Activated CD8-positive, alpha-beta T cell treated with anti-CD3 and anti-CD28 coated beads, Interleukin-2, amount 10 ng/mL, durations not matched to agents 7 days and 5 days (primary cell): ENCODE measurements around the gene RAC2. TPM values are rescaled to one million over a fixed set of nuclear protein-coding genes. Genes with fewer than 3 reads are reported as not detected.

ENCODE experiments used
- ATAC-seq: fragments of 150-1000 bp; cut with Tn5 transposase; one replicate; pipeline ENCODE4 v1.10.0; 2021; ENCODE audit warnings: moderate library complexity
- CTCF ChIA-PET: fragments of 350-600 bp; sonication (Branson Sonifier 250); formaldehyde crosslinking; loops from one replicate; lab custom pipeline; 2021; ENCODE audit warnings: antibody characterized with exemption; lab: Charles Lee
- POLR2A ChIA-PET: fragments of 350-600 bp; sonication (Branson Sonifier 250); formaldehyde crosslinking; loops from one replicate; lab custom pipeline; 2021; ENCODE audit warnings: antibody characterized with exemption; lab: Charles Lee
- DNase-seq: peaks from one replicate; pipeline ENCODE4 v3.0.0-alpha.2; 2020
- H3K27ac Mint-ChIP-seq: one replicate; pipeline ENCODE4 v1.8.0; 2021; ENCODE audit warnings: mild to moderate bottlenecking, mixed read lengths
- H3K27me3 Mint-ChIP-seq: one replicate; pipeline ENCODE4 v1.8.0; 2021; ENCODE audit warnings: low read depth, mixed read lengths
- H3K36me3 Mint-ChIP-seq: one replicate; pipeline ENCODE4 v1.8.0; 2021; ENCODE audit warnings: low read depth, mixed read lengths
- H3K4me1 Mint-ChIP-seq: one replicate; pipeline ENCODE4 v1.8.0; 2021; ENCODE audit warnings: low read depth, mixed read lengths
- H3K4me3 Mint-ChIP-seq: one replicate; pipeline ENCODE4 v1.8.0; 2021; ENCODE audit warnings: mild to moderate bottlenecking, mixed read lengths
- H3K9me3 Mint-ChIP-seq: one replicate; pipeline ENCODE4 v1.8.0; 2022; ENCODE audit warnings: mixed read lengths; ENCODE audit not compliant: insufficient read depth
- total RNA-seq, 2 experiments: library from RNA; stranded (reverse); gene quantifications; one replicate each; pipeline ENCODE4 v1.2.3, GENCODE V29; 2021

Gene RAC2
- total RNA-seq: 1,000 to 10,000 TPM; 1,167 to 1,252 TPM

DNA sequence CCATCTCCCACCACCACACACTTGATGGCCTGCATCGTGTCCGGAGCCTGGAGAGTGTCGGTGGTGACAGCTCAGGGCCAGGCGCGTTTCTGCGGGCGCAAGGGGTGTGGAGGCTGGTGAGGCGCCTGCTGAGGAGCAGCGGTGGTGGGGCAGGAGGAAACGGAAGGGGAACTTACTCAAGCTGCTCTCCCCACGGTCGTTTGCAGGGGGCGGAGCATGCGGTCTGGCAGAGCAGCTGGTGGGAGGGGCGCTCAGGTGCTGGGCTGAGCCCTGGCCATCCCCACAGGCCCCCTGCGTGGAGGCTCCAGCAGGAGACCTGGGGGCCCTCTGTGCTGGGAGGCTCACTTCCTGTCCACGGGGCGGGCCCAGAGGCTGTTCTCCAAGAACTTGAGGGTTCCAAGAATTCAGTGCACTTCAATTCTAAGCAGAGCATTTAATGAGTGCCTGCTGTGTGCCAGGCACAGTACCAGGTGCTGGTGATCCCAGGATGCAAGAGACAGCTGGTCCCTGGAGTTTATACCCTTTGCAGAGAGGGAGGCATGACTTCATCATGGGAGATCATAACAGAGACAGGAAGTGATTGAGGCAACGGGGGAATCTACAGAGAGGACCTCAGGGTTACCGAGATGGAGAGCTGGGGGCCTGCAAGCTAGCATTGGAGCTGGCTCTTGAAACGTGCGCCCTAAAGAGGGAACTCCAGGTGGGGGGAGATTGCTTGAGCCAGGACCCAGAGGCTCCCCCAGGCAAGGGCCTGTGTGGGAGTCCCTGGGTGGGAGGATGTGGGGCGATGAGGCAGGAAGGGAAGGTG lies at the start of gene RAC2:
Gene RAC2 (minus strand): TSS at position 156 of the 808 bp plus-strand sequence. CDS start 121 bp downstream, at position 35.
- ChIA-PET CTCF (interaction anchor here (0.6 to 10.2 kb wide), 21 partner anchors 14 to 322 kb away, joined by 3 to 195 read pairs (median 4); no protein-coding TSS in a partner anchor), POLR2A (interaction anchor here (0.6 to 9.5 kb wide), 29 partner anchors 8 to 712 kb away, joined by 3 to 278 read pairs (median 6); partner anchors contain the start of genes CYTH4, IL2RB and MFNG)
- peaks cover 45% of the 10 kb centered on the region for H3K4me1 Mint-ChIP-seq
- H3K27me3 Mint-ChIP-seq: no peaks in the 10 kb centered on the region
- peaks cover 47% of the 10 kb centered on the region for H3K36me3 Mint-ChIP-seq
- DNase-seq (peak; percentile 98), ATAC-seq (peak; percentile 62)
- no peaks in the 10 kb centered on the region for H3K9me3 Mint-ChIP-seq
- peak within 1 kb of the TSS; percentile 99 for H3K27ac Mint-ChIP-seq
- peak within 1 kb of the TSS; percentile 99 for H3K4me3 Mint-ChIP-seq

DNA sequence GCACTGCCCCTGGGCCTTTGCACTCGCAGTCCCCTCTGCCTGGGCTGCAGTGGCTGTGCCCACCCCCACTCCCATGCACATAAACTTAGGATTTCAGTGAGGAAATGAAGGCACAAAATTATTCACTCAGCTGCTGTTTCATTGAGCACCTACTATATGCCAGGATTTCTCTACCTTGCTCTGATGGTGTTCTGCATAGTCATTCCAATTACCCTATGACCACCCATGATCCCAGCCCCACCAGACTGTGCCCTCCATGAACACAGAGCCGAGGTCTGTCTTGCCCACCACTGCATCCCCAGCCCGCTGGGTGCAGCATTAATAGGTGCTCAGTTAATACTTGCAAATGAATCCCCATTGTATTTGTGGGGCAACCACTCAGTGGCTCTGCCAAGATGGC lies 49.1 kb upstream of the RAC2 start:
- DNase-seq (no peak), ATAC-seq (no peak)
- H3K4me3 Mint-ChIP-seq: no peak overlapping the region
- peaks cover 87% of the 10 kb centered on the region for H3K4me1 Mint-ChIP-seq
- no peaks in the 10 kb centered on the region for H3K27me3 Mint-ChIP-seq
- POLR2A ChIA-PET: interaction anchor here (0.8 kb wide), 1 partner anchor 12 kb away, joined by 3 read pairs; no protein-coding TSS in a partner anchor
- CTCF ChIA-PET: interaction anchor here (1.6 kb wide), 1 partner anchor 32 kb away, joined by 3 read pairs; no protein-coding TSS in a partner anchor
- no peaks in the 10 kb centered on the region for H3K9me3 Mint-ChIP-seq
- peak overlapping the region; percentile 48 for H3K27ac Mint-ChIP-seq
- H3K36me3 Mint-ChIP-seq: peaks cover 89% of the 10 kb centered on the region

DNA sequence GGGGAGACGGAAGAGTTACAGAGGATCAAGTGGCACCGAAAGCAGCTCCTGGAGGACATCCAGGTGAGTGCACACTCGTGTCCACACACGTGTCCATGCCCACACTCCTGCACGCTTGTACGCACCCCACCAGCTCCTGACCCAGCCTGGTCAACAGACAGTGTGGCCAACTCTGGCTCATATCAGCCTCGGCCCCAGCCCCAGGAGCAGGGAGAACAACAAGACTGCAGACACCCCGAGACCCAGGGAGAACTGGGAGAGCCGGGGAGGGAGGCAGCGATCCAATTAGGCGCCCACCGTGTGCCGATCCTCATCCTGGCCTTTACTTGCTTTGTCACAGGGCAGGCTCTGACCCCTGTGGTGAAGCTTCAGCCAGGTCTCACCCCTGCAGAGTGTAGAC lies 48.6 kb upstream of the RAC2 start:
- Mint-ChIP-seq H3K9me3 (no peaks in the 10 kb centered on the region), H3K27me3 (no peaks in the 10 kb centered on the region), H3K27ac (peak overlapping the region; percentile 57), H3K4me3 (no peak overlapping the region), H3K36me3 (peaks cover 88% of the 10 kb centered on the region), H3K4me1 (peaks cover 86% of the 10 kb centered on the region)
- ATAC-seq: no peak
- ChIA-PET CTCF (interaction anchor here (1.6 kb wide), 1 partner anchor 32 kb away, joined by 3 read pairs; no protein-coding TSS in a partner anchor), POLR2A (interaction anchor here (0.7 to 0.8 kb wide), 2 partner anchors 12 to 13 kb away, joined by 3 read pairs; no protein-coding TSS in a partner anchor)
- DNase-seq: no peak

DNA sequence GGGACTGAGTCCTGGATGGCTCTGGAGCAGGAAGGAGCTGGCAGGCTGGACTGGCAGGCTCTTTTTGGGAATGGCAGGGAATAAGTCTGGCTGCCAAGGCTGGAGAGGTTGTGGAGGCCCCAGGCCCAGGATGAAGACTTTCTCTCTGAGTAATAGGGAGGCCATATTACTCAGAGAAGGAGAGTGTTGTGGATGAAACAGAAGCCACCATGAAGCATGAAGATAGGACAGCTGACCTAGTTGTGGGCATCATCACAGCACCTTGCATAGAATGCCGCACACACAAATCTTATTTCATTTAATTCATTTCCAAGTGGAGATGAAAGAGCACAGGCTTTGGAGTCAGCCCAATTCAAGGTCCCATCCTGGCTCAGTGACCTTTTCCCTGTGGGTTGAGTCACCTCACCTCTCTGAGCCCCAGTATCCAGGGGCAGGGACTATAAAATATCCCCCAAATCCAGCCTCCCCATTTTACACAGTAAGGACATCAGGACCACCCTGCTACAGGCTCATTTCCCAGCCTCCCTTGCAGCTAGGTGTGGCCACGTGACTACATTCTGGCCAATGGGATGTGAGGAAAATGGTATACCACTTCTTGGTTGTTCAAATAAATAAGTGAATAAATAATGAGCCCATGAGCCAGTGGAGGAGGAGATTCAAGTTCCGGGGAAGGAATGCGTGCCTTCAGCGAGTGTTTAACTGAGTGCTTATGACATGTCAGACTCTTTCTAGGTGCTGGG lies 47.7 kb upstream of the RAC2 start:
- DNase-seq (no peak), ATAC-seq (no peak)
- no peak overlapping the region for H3K4me3 Mint-ChIP-seq
- peak overlapping the region; percentile 57 for H3K27ac Mint-ChIP-seq
- H3K4me1 Mint-ChIP-seq: peaks cover 87% of the 10 kb centered on the region
- peaks cover 88% of the 10 kb centered on the region for H3K36me3 Mint-ChIP-seq
- no peaks in the 10 kb centered on the region for H3K27me3 Mint-ChIP-seq
- POLR2A ChIA-PET: interaction anchor here (0.5 to 0.7 kb wide), 2 partner anchors 12 to 61 kb away, joined by 3 read pairs; no protein-coding TSS in a partner anchor
- CTCF ChIA-PET: interaction anchor here (1.6 to 1.8 kb wide), 2 partner anchors 14 to 31 kb away, joined by 3 to 4 read pairs; no protein-coding TSS in a partner anchor
- H3K9me3 Mint-ChIP-seq: no peaks in the 10 kb centered on the region

DNA sequence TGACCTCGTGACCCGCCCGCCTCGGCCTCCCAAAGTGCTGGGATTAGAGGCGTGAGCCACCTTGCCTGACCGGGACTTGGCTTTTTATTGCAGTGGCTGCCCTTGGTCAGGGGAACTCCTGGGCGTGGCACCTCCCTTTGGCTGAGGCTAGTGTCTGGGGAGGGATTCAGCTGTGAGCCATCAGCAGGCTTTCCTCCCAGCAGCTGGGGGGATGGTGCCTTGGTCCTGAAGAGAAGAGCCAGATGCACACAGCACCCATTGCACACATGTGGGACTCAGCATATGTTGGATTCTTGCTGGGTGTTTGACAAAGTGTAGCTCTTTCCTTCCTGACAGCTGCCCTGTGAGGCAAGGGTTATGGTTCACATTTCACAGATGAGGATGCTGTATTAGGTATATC lies 46.7 kb upstream of the RAC2 start:
- CTCF ChIA-PET: interaction anchor here (1.7 to 1.8 kb wide), 2 partner anchors 9 to 15 kb away, joined by 4 to 7 read pairs; no protein-coding TSS in a partner anchor
- DNase-seq (no peak), ATAC-seq (no peak)
- Mint-ChIP-seq H3K4me3 (no peak overlapping the region), H3K36me3 (peaks cover 90% of the 10 kb centered on the region), H3K27me3 (no peaks in the 10 kb centered on the region), H3K27ac (no peak overlapping the region), H3K4me1 (peaks cover 87% of the 10 kb centered on the region), H3K9me3 (no peaks in the 10 kb centered on the region)
- POLR2A ChIA-PET: interaction anchor here (0.5 kb wide), 1 partner anchor 60 kb away, joined by 3 read pairs; no protein-coding TSS in a partner anchor

DNA sequence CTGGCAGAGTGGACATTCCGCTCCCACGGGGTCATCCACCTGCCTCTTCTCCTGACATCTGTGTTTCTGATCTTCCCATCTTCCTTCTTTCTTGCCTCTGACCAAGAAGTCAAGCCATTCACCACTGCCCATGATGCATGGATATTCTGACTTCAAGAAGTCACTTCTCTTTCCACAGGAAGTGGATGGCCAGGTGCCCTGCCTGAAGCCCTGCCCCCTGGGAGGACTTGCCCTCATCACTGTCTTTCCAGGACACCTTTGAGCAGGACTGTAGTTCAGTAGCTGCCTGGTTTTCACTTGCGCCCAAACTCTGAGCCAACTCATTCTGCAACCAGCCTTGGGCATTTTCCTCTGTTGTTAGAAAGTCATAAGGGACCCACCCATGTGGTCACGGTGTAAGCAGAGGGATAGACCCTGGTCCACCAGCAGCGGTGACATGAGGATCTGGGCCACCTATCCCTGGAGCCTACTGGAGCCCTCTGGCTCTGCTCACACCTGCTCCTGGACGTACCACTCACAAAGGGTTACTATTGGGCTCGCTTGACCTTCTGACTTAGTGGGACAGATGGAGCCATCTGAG lies 45.2 kb upstream of the RAC2 start:
- Mint-ChIP-seq H3K36me3 (peaks cover 86% of the 10 kb centered on the region), H3K9me3 (no peaks in the 10 kb centered on the region), H3K4me3 (no peak overlapping the region), H3K4me1 (peaks cover 84% of the 10 kb centered on the region), H3K27me3 (no peaks in the 10 kb centered on the region), H3K27ac (peak overlapping the region; percentile 22)
- ATAC-seq (no peak), DNase-seq (no peak)
- ChIA-PET CTCF (interaction anchor here (1.7 kb wide), 1 partner anchor 11 kb away, joined by 7 read pairs; no protein-coding TSS in a partner anchor), POLR2A (no interaction called here)

DNA sequence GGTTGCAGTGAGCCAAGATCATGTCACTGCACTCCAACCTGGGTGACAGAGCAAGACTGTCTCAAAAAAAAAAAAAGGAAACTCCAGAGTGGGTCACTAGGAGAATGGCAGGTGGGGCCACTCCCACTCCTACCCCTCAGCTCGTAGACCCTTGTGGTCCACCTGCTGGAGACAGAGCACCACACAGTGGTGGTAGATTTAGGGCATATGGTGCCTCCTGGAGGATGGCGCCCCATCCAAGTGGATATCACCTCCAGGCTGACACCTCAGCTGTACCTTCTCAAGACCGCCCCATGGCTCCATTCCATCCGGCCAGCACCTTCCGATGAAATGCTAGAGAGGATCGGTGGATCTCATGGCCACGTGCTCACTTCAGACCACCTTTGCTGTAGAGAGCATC lies 44.5 kb upstream of the RAC2 start:
- Mint-ChIP-seq H3K27ac (peak overlapping the region; percentile 66), H3K36me3 (peaks cover 88% of the 10 kb centered on the region), H3K4me3 (no peak overlapping the region), H3K9me3 (no peaks in the 10 kb centered on the region), H3K4me1 (peaks cover 82% of the 10 kb centered on the region), H3K27me3 (no peaks in the 10 kb centered on the region)
- POLR2A ChIA-PET: no interaction called here
- DNase-seq: no peak
- no peak for ATAC-seq
- CTCF ChIA-PET: no interaction called here

DNA sequence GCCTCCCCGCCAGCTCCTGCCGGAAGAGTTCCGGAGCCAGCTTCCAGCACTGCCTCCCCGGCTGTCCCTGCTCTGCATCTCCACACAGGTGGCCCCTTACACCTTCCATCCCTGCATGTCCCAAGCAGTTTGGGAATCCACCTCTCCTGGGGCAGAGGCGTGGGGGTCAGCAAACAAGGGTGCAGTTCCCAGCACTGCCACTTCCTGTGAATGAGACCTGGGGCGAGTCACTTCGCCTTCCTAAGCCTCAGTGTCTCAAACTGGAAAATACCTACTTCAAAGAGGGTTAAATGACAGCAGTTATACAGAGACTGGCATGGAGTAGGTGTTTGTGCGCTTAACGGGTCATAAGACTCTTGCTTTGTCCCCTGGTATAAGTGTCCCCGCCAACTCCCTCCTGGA lies 43.5 kb upstream of the RAC2 start:
- ChIA-PET CTCF (interaction anchor here (0.7 kb wide), 1 partner anchor 20 kb away, joined by 3 read pairs; no protein-coding TSS in a partner anchor), POLR2A (interaction anchor here (1.0 kb wide), 1 partner anchor 45 kb away, joined by 3 read pairs; no protein-coding TSS in a partner anchor)
- H3K27ac Mint-ChIP-seq: peak overlapping the region; percentile 72
- H3K9me3 Mint-ChIP-seq: no peaks in the 10 kb centered on the region
- ATAC-seq: no peak
- H3K4me1 Mint-ChIP-seq: peaks cover 74% of the 10 kb centered on the region
- no peak overlapping the region for H3K4me3 Mint-ChIP-seq
- no peaks in the 10 kb centered on the region for H3K27me3 Mint-ChIP-seq
- no peak for DNase-seq
- H3K36me3 Mint-ChIP-seq: peaks cover 89% of the 10 kb centered on the region

DNA sequence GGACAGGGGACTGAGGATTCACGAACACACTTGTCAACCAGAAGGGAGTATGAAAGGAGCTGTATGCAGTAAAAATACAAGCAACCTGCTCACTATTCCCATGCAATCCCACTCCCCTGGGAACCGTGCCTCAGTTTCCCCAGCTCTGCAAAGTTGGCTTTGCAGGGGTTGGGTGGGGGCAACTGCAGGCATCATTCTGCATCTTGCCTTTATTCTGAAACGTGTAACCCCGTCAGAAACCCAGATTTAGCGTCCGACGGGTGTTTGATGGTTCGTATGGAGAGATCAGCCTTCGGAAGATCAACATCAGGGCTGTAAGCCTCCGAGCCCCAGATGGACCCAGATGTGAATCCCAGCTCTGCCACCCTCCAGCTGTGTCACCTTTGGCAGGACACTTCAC lies 41.9 kb upstream of the RAC2 start:
- CTCF ChIA-PET: interaction anchor here (0.8 to 1.1 kb wide), 3 partner anchors 30 to 164 kb away, joined by 3 to 4 read pairs (median 3); no protein-coding TSS in a partner anchor
- POLR2A ChIA-PET: no interaction called here
- no peak for DNase-seq
- no peaks in the 10 kb centered on the region for H3K27me3 Mint-ChIP-seq
- ATAC-seq: no peak
- H3K4me1 Mint-ChIP-seq: peaks cover 76% of the 10 kb centered on the region
- no peak overlapping the region for H3K27ac Mint-ChIP-seq
- H3K36me3 Mint-ChIP-seq: peaks cover 78% of the 10 kb centered on the region
- no peaks in the 10 kb centered on the region for H3K9me3 Mint-ChIP-seq
- H3K4me3 Mint-ChIP-seq: peak overlapping the region; percentile 84

DNA sequence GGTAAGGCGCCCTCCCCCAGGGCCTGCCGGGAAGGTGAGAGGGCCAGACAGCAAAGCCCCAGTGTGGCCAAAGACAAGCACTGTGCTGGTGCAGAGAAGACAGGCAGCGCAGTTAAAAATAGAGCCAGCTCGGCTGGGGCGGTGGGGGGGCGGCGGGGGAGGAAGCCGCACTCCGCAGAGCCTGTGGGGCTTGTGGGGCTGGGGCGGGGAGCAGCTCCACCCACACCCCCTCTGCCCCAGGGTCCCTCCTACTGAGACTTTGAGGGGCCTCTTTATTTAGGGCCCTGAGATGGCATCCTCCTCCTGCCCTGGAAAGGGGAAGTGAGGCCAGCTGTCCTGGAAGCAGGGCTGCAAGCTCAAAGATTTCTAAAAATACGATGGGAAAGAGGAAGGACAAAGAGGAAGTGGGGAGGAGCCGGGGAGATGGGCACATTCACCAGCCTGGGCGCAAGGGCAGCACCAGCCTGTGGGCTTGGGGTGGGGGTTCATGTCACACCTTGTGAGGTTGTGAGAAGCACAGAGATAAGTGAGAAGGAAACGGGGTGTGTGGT lies 40.8 kb upstream of the RAC2 start:
- Mint-ChIP-seq H3K4me1 (peaks cover 69% of the 10 kb centered on the region), H3K36me3 (peaks cover 68% of the 10 kb centered on the region), H3K4me3 (peak overlapping the region; percentile 84), H3K27ac (peak overlapping the region; percentile 98), H3K27me3 (no peaks in the 10 kb centered on the region), H3K9me3 (no peaks in the 10 kb centered on the region)
- CTCF ChIA-PET: interaction anchor here (0.9 to 1.4 kb wide), 4 partner anchors 21 to 282 kb away, joined by 3 to 8 read pairs (median 3); no protein-coding TSS in a partner anchor
- POLR2A ChIA-PET: interaction anchor here (0.9 to 1.8 kb wide), 5 partner anchors 12 to 46 kb away, joined by 3 to 6 read pairs (median 5); no protein-coding TSS in a partner anchor
- ATAC-seq (peak; percentile 46), DNase-seq (peak; percentile 60)
